Tibial nerve (tissue), 4 donors: ENCODE results near the gene PSEN2. TPM values are rescaled to one million over a fixed set of nuclear protein-coding genes. Genes with fewer than 3 reads are reported as not detected.

Experiments
- DNase-seq, 2 donors: peaks; one replicate each; pipeline ENCODE4 v3.0.0-alpha.2; 2019; ENCODE audit warnings: low spot score in 2 of 2
- H3K27ac ChIP-seq, 4 donors: fragments of 200-600 bp; sonication (generic) in 3 of 4; one replicate each; pipeline ENCODE4 v1.5.1; 2017 to 2019; ENCODE audit warnings: mild to moderate bottlenecking in 1 of 4
- H3K27me3 ChIP-seq, 2 donors: fragments of 200-600 bp; sonication (generic) in 1 of 2; one replicate each; pipeline versions ENCODE4 v1.5.1 to v1.6.0; 2017 to 2019
- H3K36me3 ChIP-seq, 3 donors: fragments of 200-600 bp; sonication (generic); one replicate each; pipeline ENCODE4 v1.5.1; 2018 to 2019
- H3K4me1 ChIP-seq, 4 donors: fragments of 200-600 bp; sonication (generic) in 3 of 4; one replicate each; pipeline ENCODE4 v1.5.1; 2017 to 2019
- H3K4me3 ChIP-seq, 4 donors: fragments of 200-600 bp; sonication (generic) in 3 of 4; one replicate each; pipeline ENCODE4 v1.5.1; 2017 to 2019; ENCODE audit warnings: mild to moderate bottlenecking in 1 of 4, moderate library complexity in 1 of 4
- H3K9me3 ChIP-seq, 4 donors: fragments of 200-600 bp; sonication (generic) in 3 of 4; one replicate each; pipeline ENCODE4 v1.5.1; 2017 to 2019
- EP300 ChIP-seq, 2 donors: sonication (generic); formaldehyde crosslinking; IDR thresholded peaks; one replicate each; pipeline ENCODE4 v1.6.1; 2017; ENCODE audit warnings: antibody characterized with exemption in 2 of 2, mild to moderate bottlenecking in 1 of 2
- POLR2A ChIP-seq, 2 donors: fragments of 450-650 bp; IDR thresholded peaks; one replicate each; pipeline ENCODE4 v1.6.1; 2017; ENCODE audit warnings: antibody characterized with exemption in 2 of 2, mild to moderate bottlenecking in 2 of 2, moderate library complexity in 2 of 2
- WGBS, 2 donors: methylation state at CpG; one replicate each; pipeline ENCODE4 v1.1.5; 2018; 5-methylcytosine and 5-hydroxymethylcytosine counted together
- total RNA-seq, 4 donors: library from RNA; depleted of rRNA; stranded (reverse); fragments of >200 nt; gene quantifications; one replicate each; pipeline ENCODE4 v1.1.0, GENCODE V29; 2016
- TF ChIP-seq, protein P1 (sequence below), 5 experiments: fragments of 200-600 bp in 3 of 5; fragments of 450-650 bp in 2 of 5; sonication (generic) in 3 of 5; IDR thresholded peaks; one replicate each; pipeline ENCODE4 v1.5.1; 2016 to 2019; ENCODE audit warnings: antibody characterized with exemption in 5 of 5, mild to moderate bottlenecking in 3 of 5, moderate library complexity in 2 of 5

Gene PSEN2
- total RNA-seq, 4 donors from 2014 or later, result 30.8 to 49.2 (median 40.9) TPM

DNA sequence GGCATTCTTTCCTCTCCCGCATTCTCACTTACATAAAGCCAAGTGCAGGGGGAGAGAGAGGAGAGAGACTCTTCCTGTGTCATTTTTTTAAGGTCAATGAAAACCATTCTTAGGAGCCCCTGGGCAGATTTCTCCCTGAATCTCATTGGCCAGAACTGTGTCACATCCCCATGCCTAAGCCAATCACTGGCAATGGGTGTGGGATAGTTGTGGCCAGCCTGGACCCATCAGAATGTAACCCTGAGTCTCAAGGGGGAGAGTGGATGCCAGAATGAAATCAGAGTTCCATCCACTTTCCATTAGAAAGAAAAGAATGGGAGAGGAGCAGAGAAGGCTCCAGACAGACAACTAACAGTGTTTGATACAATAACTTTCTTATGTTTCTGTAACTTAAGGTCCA is 38.5 kb downstream of the PSEN2 start:
- peaks cover 0 to 3% (median 0%) of the 10 kb centered on the region in 4 donors for H3K4me1 ChIP-seq
- H3K36me3 ChIP-seq, result peaks cover 0 to 31% (median 0%) of the 10 kb centered on the region in 3 donors
- H3K27me3 ChIP-seq, result no peaks in the 10 kb centered on the region
- TF ChIP-seq EP300 (IDR thresholded peaks at IDR 0.05), result no peak
- TF ChIP-seq POLR2A (IDR thresholded peaks at IDR 0.05), result no peak
- TF ChIP-seq, protein P1, sequence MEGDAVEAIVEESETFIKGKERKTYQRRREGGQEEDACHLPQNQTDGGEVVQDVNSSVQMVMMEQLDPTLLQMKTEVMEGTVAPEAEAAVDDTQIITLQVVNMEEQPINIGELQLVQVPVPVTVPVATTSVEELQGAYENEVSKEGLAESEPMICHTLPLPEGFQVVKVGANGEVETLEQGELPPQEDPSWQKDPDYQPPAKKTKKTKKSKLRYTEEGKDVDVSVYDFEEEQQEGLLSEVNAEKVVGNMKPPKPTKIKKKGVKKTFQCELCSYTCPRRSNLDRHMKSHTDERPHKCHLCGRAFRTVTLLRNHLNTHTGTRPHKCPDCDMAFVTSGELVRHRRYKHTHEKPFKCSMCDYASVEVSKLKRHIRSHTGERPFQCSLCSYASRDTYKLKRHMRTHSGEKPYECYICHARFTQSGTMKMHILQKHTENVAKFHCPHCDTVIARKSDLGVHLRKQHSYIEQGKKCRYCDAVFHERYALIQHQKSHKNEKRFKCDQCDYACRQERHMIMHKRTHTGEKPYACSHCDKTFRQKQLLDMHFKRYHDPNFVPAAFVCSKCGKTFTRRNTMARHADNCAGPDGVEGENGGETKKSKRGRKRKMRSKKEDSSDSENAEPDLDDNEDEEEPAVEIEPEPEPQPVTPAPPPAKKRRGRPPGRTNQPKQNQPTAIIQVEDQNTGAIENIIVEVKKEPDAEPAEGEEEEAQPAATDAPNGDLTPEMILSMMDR (IDR thresholded peaks at IDR 0.05), result no peak
- no peak overlapping the region for H3K27ac ChIP-seq
- no peak overlapping the region for H3K4me3 ChIP-seq
- 57 to 69% methylated on average over 1 of the region's 1 CpG for WGBS, 2 donors
- H3K9me3 ChIP-seq, result no peaks in the 10 kb centered on the region
- no peak for DNase-seq

DNA sequence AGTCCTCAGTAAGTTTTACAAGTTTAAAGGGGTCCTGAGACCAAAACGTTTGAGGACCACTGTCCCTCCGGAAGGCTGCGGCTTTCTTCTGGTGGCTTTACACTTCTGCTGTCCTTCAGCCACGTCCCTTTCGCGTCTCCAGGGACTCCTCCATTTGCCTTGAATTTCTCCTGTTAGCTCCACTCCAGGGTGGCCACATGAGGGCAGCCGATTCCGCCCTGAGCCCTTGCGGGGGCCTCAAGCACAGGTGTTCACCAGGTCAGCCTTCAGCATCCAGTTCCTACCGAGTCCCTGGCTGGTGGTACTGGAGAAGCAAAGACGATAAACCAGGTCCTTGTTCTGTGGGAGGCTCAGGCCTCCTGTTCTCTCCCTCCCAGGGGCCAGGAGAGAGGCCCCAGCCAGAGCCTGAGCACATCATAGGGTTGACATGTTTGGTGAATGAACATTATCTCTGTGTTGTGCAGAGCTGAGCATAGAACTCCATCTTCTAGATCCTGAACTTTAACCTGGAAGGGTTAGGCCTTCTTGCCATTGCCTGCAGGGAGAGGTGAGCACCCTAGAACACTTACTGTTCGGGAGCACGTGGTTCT is 42.3 kb downstream of the PSEN2 start:
- 52 to 53% methylated on average over 10 to 13 of the region's 13 CpGs for WGBS, 2 donors
- no peaks in the 10 kb centered on the region for H3K27me3 ChIP-seq
- H3K4me1 ChIP-seq, result no peaks in the 10 kb centered on the region
- H3K27ac ChIP-seq, result no peak overlapping the region
- peaks cover 0 to 41% (median 0%) of the 10 kb centered on the region in 3 donors for H3K36me3 ChIP-seq
- H3K4me3 ChIP-seq, result no peak overlapping the region
- DNase-seq, result no peak
- H3K9me3 ChIP-seq, result no peaks in the 10 kb centered on the region
- TF ChIP-seq EP300 (IDR thresholded peaks at IDR 0.05), result no peak
- TF ChIP-seq, protein P1 (IDR thresholded peaks at IDR 0.05), result peak; percentile 17 to 49 (median 26)

DNA sequence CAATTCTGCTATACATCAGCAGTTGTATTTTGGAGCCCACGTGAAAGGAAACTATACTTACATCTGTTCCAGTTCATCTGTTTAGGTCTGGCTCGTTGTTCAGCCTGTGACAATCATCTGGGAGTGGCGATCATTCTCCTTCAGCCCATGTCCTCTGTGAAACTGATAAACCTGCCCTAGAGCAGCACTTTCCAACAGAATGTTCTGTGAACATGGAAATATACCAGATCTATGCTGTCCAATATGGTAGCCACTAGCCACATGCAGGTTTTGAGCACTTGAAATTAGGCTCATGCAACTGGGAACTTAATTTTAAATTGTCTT is 45.2 kb downstream of the PSEN2 start:
- no peaks in the 10 kb centered on the region for H3K4me1 ChIP-seq
- no peak overlapping the region for H3K27ac ChIP-seq
- no peak overlapping the region for H3K4me3 ChIP-seq
- WGBS, 2 donors, result 54 to 83% methylated on average over 3 of the region's 3 CpGs
- DNase-seq, result no peak
- TF ChIP-seq EP300 (IDR thresholded peaks at IDR 0.05) (no peak), POLR2A (IDR thresholded peaks at IDR 0.05) (no peak)
- TF ChIP-seq, protein P1 (IDR thresholded peaks at IDR 0.05), result no peak
- H3K9me3 ChIP-seq, result no peaks in the 10 kb centered on the region
- peaks cover 0 to 34% (median 0%) of the 10 kb centered on the region in 3 donors for H3K36me3 ChIP-seq
- H3K27me3 ChIP-seq, result no peaks in the 10 kb centered on the region

DNA sequence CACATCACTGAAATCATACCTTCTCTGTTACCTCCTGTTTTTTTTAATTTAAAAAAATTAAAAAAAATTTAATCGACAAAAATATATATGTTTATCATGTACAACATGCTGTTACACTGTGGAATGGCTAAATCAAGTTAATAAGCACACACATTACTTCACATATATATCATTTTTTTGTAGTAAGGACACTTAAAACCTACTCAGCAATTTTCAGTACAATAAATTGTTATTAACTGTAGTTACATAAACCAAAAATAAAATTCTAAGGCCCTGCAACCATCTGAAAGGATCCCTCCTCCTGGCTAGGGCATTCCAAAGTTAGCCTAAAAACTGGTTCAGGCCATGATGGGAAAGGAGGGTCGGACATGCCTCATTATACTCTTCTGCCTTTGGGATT is 46.1 kb downstream of the PSEN2 start:
- no peak overlapping the region for H3K27ac ChIP-seq
- H3K4me3 ChIP-seq, result no peak overlapping the region
- no peak for TF ChIP-seq POLR2A (IDR thresholded peaks at IDR 0.05)
- no peak for TF ChIP-seq EP300 (IDR thresholded peaks at IDR 0.05)
- TF ChIP-seq, protein P1 (IDR thresholded peaks at IDR 0.05), result no peak
- H3K9me3 ChIP-seq, result no peaks in the 10 kb centered on the region
- no peaks in the 10 kb centered on the region for H3K4me1 ChIP-seq
- peaks cover 0 to 27% (median 0%) of the 10 kb centered on the region in 3 donors for H3K36me3 ChIP-seq
- H3K27me3 ChIP-seq, result no peaks in the 10 kb centered on the region
- WGBS, 2 donors, result 90 to 93% methylated on average over 2 of the region's 2 CpGs
- no peak for DNase-seq

DNA sequence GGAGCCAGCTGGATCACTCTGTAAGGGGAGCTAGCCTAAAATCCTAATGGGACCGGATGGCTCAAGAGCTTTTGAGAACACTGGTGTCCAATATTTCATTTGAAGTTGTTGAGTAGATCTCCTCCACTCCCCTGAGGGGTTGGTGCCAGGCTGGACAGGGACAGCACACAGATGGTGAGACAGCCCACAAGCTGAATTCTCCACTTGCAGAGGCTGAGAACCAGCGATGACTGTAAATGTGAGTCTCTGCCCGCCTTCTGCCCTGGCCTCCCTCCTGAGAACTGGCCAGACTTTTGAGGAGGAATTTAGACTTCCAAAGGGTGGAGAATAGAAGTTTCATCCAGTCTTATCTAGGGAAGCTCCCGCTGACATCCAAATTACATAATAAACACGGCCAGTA is 49.2 kb downstream of the PSEN2 start:
- Histone ChIP-seq H3K36me3 (peaks cover 0 to 33% (median 0%) of the 10 kb centered on the region in 3 donors), H3K27me3 (no peaks in the 10 kb centered on the region), H3K4me3 (no peak overlapping the region), H3K9me3 (no peaks in the 10 kb centered on the region), H3K4me1 (no peaks in the 10 kb centered on the region), H3K27ac (no peak overlapping the region)
- no peak for DNase-seq
- WGBS, 2 donors, result 87 to 92% methylated on average over 5 of the region's 5 CpGs
- TF ChIP-seq, protein P1 (IDR thresholded peaks at IDR 0.05), result no peak
- TF ChIP-seq POLR2A (IDR thresholded peaks at IDR 0.05), result no peak
- TF ChIP-seq EP300 (IDR thresholded peaks at IDR 0.05), result no peak
